IPS DF 19.7 (cell line): ENCODE data around the gene UNK.

Experiments
- DNase-seq: peaks from one replicate; pipeline ENCODE4 v3.0.0-alpha.2; 2013; ENCODE audit warnings: low read depth, low spot score

Gene UNK

GRCh38 chr17:75832652-75833400 is 48.2 kb downstream of the UNK start:
- DNase-seq: no peak

GRCh38 chr17:75834279-75834920 is 49.8 kb downstream of the UNK start:
- no peak for DNase-seq

- no peak for DNase-seq
These were observed 50.5 kb downstream of the UNK start for GRCh38 chr17:75834928-75835653.

- no peak for DNase-seq
These were observed 51.0 kb downstream of the UNK start for GRCh38 chr17:75835654-75835987.

GRCh38 chr17:75836605-75837004 is 52.0 kb downstream of the UNK start:
- DNase-seq: no peak

- DNase-seq: no peak
These were observed 53.3 kb downstream of the UNK start for GRCh38 chr17:75837899-75838298.

- DNase-seq: no peak
These were observed 53.8 kb downstream of the UNK start for GRCh38 chr17:75838410-75838809.

- DNase-seq: no peak
These were observed 55.6 kb downstream of the UNK start for GRCh38 chr17:75839942-75840798.

- DNase-seq: no peak
These were observed 56.2 kb downstream of the UNK start for GRCh38 chr17:75840799-75841164.

GRCh38 chr17:75842411-75842810 is 57.8 kb downstream of the UNK start:
- DNase-seq: no peak

GRCh38 chr17:75842963-75843576 is 58.5 kb downstream of the UNK start:
- DNase-seq: no peak

GRCh38 chr17:75843577-75844529 is 59.2 kb downstream of the UNK start, which contains the start of gene UNC13D:
Gene UNC13D, minus strand, starts transcription at chr17:75844404. Its CDS starts 67 bp downstream, at chr17:75844337.
- no peak for DNase-seq

GRCh38 chr17:75844530-75845057 is 60.0 kb downstream of the UNK start:
- no peak for DNase-seq

- peak; percentile 78 for DNase-seq
These were observed 60.6 kb downstream of the UNK start for GRCh38 chr17:75845058-75845711.

- no peak for DNase-seq
These were observed 61.5 kb downstream of the UNK start for GRCh38 chr17:75845933-75846691.

GRCh38 chr17:75846692-75847613 is 62.3 kb downstream of the UNK start:
- no peak for DNase-seq
